HG03196 (cell line): ENCODE measurements around the gene SLC16A5.
"Not testable (repeated sequence)": the region's sequence is repeated elsewhere in the genome, so short reads cannot be mapped to it uniquely, and the experiment has no call there.

ENCODE experiments used
- ATAC-seq: cut with Tn5 transposase; IDR thresholded peaks from one replicate; pipeline ENCODE4 v1.9.1; 2021; ENCODE audit not compliant: unreplicated experiment

Gene SLC16A5

DNA sequence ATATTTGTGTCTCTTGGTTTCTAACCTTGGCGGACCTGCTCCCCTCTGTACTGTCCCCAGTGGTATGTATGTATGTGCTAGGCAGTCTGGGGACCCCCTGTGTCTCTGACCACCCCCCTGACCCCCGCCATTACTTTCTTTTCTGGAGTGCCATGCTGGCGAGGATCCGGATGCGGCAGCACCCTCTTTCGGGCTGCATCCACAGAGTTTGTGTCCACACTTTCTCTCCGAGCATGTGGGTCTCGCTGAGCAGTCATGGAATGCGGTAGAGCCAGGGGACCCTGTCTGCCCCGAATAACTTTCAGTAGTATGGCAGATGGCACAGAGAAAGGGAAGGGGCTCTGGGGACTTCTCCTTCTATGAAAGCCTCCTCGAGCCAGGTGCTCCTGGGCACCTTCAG, 23.7 kb upstream of the SLC16A5 start:
- no peak for ATAC-seq

DNA sequence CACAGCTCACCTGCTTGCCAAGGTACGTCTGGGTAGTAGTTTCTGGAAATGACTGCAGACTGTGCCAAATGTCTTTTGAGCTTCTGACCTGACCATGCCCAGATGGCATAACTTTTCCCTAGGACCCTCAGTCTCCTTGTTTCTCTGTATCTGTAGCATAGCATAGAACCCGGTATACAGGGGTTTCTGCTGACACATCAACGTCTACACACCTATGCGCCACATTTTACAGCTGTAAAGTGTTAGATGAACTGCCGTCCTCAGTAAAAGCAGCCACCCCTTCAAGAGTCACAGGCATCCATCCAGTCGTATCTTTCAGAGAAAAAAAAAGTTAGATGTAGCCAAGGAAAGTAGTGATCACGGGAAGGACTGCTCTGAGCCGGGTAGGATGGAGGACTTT, 23.3 kb upstream of the SLC16A5 start:
- ATAC-seq = no peak

DNA sequence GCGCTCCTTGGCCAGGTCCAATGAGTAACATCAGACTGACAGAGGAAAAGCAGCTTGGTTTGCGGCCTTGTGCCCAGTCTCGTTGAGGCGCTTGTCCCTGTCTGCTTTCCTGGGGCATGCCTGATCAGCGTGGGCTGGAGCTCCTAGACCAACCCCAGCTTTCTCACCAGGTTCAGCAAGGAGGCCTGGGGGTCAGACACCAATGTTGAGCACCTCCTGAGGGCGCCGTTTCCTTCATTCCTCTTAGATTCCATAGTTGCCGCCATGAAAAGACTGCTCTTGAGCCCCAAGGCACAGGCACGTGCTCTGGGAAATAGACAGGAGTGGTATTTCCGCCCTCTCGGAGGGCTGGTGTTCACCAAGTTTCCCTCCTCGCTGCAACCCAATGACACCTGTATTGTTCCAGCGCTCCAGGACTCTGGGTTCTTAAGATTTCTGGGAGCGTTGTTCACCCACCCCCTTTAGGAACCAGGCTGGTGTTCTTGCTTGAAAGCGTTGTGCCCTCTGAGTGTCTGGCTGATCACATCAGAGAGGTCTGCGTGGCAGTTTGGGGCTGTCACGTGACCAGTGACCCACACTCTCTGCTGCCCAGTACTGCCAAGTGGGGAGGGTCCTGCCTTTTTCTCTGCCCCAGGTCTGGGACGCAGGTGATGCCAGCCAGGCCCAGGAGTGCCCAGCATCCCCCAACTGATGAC, 22.7 kb upstream of the SLC16A5 start:
- ATAC-seq = no peak

DNA sequence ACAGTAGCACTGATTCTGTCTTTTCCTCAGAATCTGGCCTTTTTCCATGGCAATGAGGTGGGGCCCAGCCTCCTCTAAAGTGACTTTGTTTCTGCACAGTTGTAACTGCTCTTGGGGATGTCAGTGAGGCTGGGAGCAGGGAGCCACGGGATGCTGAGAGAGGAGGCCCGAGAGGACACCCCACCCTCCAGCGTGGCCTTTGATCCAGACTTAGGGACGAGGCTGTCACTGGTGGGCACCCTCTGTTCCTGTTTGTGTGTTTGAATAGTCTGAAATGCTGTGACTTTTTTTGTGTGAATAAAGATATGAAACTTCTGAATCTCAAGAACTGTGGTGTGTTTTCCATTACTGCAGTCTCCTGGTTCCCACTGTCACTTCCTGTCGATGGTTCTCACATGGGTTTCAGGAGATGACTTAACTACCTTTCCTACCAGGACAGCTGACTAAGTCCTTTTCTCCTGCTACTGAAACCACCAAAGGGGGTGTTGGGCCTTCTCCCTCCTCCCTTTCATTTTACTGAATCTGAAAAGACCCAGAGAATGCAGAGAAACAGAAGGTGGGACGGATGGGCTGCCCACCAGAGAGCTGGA, 22.1 kb upstream of the SLC16A5 start:
- no peak for ATAC-seq

DNA sequence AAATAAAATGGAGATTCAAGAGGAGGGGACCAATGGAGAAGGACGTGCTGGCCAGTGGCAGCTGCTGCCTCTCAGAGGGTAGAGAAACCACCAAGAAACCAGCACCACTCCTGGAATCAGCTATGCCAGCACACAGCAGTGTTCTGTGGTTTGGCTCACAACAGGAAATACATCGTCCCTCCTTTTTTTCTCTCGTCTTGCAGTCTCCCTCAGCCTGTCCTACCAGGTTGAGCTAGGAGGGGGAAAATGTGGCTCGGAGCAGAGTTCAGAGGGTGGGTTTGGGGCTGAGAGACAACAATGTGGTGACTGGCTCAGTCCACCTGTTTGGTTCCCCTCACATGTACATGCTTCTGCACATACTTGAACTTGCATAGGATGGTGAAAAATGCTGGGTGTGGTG, 19.9 kb upstream of the SLC16A5 start:
- ATAC-seq = no peak

DNA sequence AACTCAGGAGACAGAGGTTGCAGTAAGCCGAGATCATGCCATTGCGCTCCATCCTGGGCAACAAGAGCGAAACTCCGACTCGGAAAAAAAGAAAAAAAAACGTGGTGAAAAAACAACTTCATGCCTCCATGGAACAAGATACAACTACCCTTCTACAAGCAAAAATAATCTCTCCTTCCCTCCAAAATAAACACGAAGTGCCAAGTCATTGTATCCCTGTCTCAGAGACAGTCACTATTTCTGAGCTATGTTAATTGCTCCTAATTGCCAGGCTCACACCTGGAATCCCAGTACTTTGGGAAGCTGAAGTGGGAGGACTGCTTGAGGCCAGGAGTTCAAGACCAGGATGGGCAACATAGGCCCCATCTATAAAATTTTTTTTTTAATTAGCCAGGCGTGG, 19.0 kb upstream of the SLC16A5 start:
- no peak for ATAC-seq

DNA sequence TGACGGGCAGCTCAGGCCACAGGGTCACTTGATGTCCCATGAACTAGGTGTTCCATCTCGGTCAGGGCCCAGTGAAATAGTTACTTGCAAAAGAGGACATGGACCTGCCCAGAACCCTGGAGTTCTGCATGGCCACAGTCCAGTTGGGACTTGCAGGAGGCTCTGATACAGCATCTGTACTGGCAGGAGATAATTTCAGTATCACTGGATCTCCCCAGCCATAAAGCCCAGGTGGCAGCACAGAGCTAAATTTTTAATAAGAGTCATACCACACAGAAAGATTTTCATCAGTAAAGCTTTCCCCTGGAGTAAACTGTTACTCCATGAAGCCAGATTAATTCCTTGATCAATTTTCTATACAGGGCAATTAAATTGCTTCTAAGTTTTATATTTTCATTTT, 18.0 kb upstream of the SLC16A5 start:
- ATAC-seq = no peak

DNA sequence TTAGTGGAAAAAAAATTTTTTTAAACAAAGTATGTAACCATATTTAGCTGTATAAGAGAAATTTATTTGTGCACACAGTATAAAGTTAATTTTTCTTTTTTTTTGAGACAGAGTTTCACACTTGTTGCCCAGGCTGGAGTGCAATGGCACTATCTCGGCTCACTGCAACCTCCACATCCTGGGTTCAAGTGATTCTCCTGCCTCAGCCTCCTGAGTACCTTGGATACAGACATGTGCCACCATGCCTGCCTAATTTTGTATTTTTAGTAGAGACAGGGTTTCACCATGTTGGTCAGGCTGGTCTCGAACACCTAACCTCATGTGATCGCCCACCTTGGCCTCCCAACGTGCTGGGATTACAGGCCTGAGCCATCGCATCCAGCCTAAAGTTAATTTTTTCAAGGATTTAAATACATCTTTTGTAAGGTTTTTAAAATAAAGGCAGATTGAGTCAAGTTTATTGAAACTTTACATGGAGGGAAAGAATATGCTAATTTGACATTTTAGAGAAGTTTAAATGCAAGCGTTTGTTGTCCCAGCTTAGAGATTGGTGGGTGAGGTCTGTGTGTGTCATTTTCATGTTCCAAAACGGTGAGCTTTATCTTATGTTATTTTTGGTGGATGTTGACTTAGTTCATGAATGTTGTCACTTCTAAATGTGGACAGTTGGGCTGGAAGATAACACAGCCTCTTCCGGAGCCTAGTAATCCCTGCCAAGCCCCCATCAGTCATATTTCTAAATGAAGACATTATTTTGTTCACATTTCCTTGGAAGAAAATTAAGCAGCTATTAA, 16.1 kb upstream of the SLC16A5 start:
- not testable (repeated sequence) for ATAC-seq

DNA sequence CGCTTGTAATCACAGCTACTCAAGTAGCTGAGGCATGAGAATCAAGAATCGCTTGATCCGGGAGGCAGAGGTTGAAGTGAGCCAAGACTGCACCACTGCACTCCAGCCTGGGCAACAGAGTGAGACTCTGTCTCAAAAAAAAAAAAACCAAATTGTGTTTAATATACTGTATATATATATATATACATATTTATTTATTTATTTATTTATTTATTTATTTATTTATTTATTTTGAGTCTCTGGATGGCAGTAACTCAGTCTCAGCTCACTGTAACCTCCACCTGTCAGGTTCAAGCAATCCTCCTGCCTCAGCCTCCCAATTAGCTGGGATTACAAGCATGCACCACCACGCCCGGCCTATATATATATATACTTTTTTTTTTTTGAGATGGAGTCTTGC, 14.8 kb upstream of the SLC16A5 start:
- ATAC-seq = not testable (repeated sequence)

DNA sequence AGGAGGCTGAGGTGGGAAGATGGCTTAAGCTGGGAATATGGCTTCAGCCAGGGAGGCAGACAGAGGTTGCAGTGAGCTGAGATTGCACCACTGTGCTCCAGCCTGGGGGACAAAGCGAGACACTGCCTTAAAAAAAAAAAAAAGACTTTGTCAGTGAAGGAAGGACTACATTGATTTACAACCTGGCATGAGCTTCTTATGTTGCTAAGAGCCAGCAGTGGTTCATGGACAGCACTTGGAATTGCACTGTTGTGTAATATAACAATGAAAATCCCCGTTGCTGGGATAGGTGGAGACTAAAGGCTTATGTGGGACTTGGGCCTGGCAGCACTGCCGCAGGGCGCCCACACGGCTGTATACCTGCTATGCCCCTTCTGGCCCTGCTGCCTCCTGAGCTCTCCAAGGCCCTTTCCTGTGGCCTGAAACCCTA, 14.1 kb upstream of the SLC16A5 start:
- ATAC-seq = no peak

DNA sequence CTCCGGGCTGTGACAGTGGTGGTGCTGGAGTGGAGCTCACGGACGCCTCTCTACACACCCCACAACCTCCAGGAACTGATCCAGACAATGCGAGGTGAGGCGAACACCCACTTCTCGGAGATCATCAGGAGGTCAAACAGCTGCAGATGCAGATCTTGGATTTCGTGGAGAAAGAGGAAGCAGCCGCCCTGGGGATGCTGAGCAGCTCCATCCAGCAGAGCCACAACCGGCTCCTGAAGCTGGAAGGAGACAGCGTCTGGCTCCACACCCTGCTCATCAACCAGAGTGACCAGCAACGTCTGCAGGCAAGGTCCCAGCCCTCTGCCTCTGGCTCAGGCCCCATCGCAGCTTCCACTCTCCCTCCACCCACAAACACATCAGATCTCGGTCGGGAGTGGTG, 13.2 kb upstream of the SLC16A5 start:
- no peak for ATAC-seq

DNA sequence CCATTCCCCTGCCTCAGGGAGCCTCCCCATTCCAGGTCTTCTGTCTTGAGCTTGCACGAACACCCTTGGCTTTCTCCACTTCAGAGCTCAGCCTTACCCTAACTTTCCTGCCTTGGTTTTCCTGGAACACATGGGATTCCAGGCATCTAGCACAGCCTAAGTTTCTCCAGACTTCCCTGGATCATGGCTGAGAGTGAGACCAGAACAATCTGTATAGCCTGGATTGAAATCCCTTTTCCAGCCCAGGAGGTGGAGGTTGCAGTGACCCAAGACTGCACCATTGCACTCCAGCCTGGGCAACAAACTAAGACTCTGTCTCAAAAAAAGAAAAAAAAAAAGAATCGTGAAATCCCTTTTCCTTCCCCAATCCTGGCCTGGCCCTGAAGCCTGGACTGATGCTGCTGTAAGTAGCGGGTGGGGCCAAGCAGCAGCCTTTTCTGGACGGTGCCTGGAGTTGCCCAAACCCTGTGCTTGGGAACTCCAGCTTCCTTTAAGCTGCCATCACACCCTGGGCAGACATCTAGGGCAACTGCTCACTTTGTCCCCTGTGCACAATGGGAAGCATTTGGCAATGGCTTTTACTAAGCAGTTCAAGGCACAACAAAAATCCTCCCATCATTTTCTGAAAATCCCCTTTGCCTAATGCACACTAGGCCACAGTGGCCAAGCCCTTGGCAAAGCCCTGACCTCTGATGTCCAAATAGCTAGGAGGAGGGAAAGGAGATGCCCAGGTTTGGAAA, 12.0 kb upstream of the SLC16A5 start:
- ATAC-seq = no peak

DNA sequence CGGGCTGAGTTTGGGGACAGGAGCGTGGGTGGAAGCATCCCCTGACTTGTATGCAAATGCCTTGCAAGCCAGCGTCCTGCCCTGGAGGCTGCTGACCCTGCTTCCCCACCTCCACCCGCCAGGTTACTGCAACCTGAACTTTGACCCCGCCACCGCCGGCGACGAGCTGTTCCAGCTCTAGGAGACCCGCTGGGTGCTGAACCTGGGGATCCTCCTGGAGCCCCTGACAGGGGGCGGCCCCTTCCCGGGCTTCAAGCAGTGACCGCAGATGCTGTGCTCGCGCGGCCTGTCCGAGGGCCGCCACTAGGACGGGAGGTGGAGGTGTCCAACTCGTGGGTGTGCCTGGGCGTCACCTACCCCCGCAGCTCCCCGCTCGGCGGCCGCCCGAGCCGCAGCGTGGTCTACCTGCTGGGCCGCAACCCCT, 10.7 kb upstream of the SLC16A5 start:
- no peak for ATAC-seq

DNA sequence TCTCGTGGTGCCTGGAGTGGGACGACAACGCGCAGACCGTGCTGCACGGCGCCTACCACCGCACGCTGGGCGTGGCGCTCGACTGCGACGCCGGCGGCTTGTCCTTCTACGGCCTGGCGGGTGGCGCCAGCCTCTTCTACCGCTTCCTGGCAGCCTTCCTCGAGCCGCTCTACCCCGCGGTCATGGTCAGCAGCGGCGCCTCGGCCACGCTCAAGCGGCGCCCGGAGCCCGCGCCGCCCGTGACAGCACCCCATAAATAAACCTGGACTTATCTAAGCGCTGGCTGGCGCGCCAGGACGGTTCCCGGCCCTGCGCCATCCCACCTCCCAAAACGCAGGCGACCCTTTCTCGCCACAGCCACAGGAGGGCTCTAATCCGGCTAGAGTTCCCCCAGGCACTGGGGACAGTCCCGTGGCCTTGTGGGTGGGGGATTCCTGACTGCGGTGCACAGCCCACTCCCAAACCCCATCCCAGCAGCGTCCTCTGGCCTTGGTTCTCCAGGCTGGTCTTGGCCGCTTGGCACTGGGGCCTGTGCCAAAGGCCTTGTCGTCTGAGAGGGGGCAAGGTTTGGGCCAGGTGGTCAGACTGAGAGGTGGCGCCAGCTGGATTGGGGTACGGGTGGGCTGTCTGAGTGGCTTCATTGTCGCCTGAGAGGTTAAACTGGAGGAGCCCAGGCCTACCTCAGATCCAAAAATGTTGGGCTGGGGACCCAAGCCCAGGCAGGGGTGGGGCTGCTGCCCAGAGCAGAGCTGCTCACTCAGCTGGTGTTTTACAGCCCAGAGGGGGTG, 10.1 kb upstream of the SLC16A5 start:
- ATAC-seq = peak; percentile 40

DNA sequence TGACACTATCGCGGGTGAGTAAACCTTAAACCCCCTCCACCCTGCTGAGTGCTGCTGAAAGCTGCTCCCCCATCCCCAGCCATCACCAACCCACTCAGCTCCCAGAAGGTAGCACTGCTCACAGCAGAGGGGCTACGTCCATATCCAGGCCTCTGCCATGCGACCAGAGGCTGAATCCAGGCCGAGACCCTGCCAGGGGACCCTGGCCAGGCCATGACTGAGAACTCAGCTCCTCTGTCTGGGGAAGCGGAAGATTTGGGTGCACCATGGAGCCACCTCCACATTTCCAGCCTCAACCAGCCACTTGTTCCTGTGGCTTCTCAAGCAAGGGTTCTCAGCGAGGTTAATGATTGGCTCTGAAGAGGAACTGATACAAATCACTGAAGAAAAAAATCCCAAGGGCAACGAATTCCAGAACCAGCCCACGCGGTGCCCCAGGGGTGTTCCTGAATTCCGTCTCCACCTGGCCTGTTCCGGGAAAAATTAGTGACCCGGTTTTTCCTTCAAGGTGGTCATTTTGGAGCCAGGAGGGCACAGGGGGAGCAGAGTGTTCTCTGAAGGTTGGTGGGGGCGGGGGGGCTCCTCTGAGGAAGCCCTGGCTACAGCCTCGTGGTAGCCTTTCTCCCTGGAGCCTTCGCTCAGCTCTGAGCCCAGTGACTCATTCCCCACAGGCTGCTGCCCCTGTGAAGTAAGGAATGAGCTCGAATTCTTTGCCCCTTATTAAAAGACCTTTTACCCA, 9.3 kb upstream of the SLC16A5 start:
- peak; percentile 43 for ATAC-seq

DNA sequence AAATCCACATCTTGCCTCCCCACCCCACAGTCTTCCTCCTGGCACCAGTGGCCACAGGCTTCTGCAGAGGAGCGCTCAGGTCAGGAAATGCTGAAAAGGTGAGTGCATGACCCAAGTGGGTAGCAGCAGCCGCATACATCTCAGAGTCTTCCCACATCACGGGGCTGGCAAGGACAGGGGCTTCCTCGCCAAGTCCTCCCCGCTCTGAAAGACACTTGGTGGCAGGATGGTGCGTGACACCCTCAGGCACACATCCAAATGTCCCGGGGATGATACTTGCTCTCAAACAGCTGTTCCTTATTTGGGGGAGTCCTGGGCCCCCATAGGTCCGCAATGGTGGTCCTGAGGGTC, 8.8 kb upstream of the SLC16A5 start:
- no peak for ATAC-seq

DNA sequence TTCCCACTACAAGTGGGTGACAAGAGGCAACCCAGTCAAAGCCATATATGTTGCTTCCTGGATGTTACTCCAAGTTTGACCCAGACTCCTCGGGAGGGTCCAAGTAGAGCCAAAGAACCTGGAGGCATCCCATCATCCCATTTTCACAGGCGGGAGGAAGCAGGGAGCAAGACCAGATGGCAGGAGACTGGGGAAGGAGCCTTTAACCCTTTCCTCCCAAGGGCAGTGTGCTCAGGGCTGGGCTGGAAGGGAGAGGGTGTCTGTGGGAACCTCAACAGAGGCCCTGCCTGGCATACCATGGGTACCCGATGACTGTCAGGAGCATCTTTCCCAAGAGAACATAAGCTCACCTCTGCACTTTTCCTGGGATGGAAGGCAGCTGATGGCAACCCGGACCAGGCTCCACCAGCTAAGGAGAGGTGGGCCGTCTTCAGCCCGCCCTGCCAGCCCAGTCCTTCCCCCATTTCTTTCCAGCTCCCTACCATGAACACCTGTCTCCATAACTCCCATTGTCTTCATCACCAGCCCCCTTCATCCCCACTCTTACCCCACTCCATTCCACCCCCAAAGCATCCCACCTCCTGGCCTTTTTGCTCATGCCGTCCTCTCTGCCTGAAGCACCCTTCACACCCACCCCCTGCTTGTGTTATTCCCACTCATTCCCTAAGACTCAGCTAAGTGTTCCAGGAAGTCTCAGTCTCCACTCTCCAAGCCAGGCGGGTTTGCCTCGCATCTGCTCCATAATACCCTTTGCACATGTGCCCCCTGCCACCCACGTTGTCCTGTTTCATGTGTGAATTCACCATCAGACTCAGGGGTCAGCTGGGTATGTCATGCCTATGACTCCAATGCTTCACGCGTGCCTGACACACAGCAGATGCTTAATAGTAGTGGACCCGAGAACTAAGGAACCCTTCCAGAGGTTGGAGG, 5.9 kb upstream of the SLC16A5 start:
- no peak for ATAC-seq

DNA sequence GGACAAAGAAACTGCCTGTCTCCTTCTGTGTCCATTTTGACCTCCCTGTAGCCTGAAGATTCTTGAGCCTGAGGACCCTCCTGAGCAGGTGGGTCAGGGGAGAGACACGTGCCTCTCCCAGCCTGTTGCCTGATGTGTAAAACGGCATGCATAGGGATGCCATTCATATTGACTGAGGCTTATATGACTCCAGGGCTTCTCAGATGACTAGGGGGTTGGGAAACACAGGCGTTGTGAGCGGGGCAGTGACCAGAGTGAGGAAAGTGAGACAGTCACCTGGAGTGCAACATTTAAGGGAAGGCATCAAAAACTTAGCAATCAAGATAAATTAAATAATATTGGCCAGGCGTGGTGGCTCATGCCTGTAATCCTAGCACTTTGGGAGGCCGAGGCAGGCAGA, 5.1 kb upstream of the SLC16A5 start:
- no peak for ATAC-seq

DNA sequence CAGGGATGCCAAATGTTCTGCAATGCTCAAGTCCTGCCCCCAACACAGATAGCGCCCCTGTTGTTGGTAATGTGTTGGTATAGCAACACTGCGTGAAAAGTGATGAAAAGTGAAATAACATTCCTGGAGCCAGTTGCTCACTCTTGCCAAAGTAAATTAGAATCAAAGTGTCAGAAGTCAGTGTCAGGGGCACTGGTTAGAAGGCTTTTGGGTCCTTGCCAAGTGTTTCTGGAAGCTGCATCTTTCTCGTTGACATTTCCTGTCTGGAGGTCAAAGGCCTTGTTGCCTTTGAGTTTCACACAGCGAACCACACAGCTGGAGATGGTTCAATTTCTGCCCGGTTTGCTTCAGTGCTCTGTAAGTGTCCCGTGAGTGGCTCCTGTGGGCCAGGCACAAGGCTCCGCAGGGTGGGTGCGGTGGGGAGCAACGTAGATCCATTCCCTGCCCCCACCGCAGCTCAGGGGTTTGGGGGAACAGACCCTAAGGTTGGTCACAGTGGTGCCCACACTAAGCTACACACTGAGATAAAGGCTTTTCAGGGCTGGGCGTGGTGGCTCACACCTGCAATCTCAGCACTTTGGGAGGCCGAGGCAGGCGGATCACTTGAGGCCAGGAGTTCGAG, 3.6 kb upstream of the SLC16A5 start:
- ATAC-seq = no peak
